Left lung (tissue), 14 donors: ENCODE measurements around the gene HAUS3. TPM values are rescaled to one million over a fixed set of nuclear protein-coding genes. Genes with fewer than 3 reads are reported as not detected.

Experiments used
- ATAC-seq: fragments of 200-7000 bp; cut with Tn5 transposase; one replicate; pipeline ENCODE4 v1.9.1; 2020; ENCODE audit warnings: moderate library complexity
- DNase-seq, 4 donors: peaks; one replicate each; pipeline ENCODE4 v3.0.0-alpha.2; 2013 to 2020
- H3K27ac ChIP-seq, 2 donors: fragments of 200-600 bp; sonication (generic) in 1 of 2; one replicate each; pipeline versions ENCODE4 v1.5.0 to v1.8.0; 2020 to 2021
- H3K27me3 ChIP-seq, 2 donors: fragments of 200-600 bp; sonication (generic) in 1 of 2; one replicate each; pipeline versions ENCODE4 v1.5.0 to v1.8.0; 2020 to 2021
- H3K36me3 ChIP-seq, 2 donors: fragments of 200-600 bp; sonication (generic) in 1 of 2; one replicate each; pipeline versions ENCODE4 v1.5.0 to v1.8.0; 2020 to 2021
- H3K4me1 ChIP-seq, 2 donors: fragments of 200-600 bp; one replicate each; pipeline ENCODE4 v1.8.0; 2021
- H3K4me3 ChIP-seq, 2 donors: fragments of 200-600 bp; sonication (generic) in 1 of 2; one replicate each; pipeline versions ENCODE4 v1.5.0 to v1.8.0; 2020 to 2021; ENCODE audit warnings: mild to moderate bottlenecking in 1 of 2
- H3K9me3 ChIP-seq, 2 donors: fragments of 200-600 bp; sonication (generic) in 1 of 2; one replicate each; pipeline versions ENCODE4 v1.5.0 to v1.8.0; 2020 to 2021
- intact Hi-C, 2 donors: fragments of 100-400 bp; cut with DNase I; formaldehyde crosslinking; loops; one replicate each; pipeline versions ENCODE4 v1.11.2 to v1.14.2; 2022
- long read RNA-seq, 12 donors: library from polyadenylated mRNA in 2 of 12; unstranded in 2 of 12; transcript quantifications; one replicate each; pipeline ENCODE4 v2.0.0 and lab custom pipeline, GENCODE V29; 2019 to 2026
- polyA plus RNA-seq, 6 donors: library from polyadenylated mRNA; unstranded; fragments of 120-200 nt; gene quantifications; one replicate each; pipeline ENCODE4 v1.2.1, GENCODE V29; 2013; ENCODE audit not compliant: insufficient read length in 6 of 6
- total RNA-seq, 2 donors: library from RNA; stranded (reverse); fragmentation: NEBNext Ultra II Directional; extraction: Animal tissue kit (Norgen Biotek cat#: 25700); gene quantifications; one replicate each; pipeline ENCODE4 v1.2.1, GENCODE V29; 2021
- TF ChIP-seq, protein P1 (sequence below), 2 donors: fragments of 200-600 bp; sonication (generic) in 1 of 2; IDR thresholded peaks; one replicate each; pipeline versions ENCODE4 v1.5.0 to v1.8.0; 2021; ENCODE audit warnings: antibody characterized with exemption in 2 of 2
- donor health status: DM: no; HTN: yes; CAD: no.
- donor health status: DM: no; HTN: no; CAD: no.

HAUS3 gene, protein sequence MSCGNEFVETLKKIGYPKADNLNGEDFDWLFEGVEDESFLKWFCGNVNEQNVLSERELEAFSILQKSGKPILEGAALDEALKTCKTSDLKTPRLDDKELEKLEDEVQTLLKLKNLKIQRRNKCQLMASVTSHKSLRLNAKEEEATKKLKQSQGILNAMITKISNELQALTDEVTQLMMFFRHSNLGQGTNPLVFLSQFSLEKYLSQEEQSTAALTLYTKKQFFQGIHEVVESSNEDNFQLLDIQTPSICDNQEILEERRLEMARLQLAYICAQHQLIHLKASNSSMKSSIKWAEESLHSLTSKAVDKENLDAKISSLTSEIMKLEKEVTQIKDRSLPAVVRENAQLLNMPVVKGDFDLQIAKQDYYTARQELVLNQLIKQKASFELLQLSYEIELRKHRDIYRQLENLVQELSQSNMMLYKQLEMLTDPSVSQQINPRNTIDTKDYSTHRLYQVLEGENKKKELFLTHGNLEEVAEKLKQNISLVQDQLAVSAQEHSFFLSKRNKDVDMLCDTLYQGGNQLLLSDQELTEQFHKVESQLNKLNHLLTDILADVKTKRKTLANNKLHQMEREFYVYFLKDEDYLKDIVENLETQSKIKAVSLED
- total RNA-seq (10 to 100 TPM in 1 of 2 donors, 1 to 10 TPM in 1; 9.7 to 13.3 TPM), polyA plus RNA-seq (10 to 100 TPM; 19.5 to 26.7 (median 24.1) TPM)
- long read RNA-seq, donor 1 = 0 reads
- long read RNA-seq, donor 2, partial matches to known transcripts = 0 of 2 reads
- long read RNA-seq, donor 2, other reads (novel, unspliced or antisense) = 0 of 2 reads
- long read RNA-seq, donor 3 = 0 reads
- long read RNA-seq, donor 4, full-length matches to known transcripts = 1 of 2 reads
- long read RNA-seq, donor 4, partial matches to known transcripts = 1 of 2 reads
- long read RNA-seq, donor 4, other reads (novel, unspliced or antisense) = 0 of 2 reads
- long read RNA-seq, donor 5 = 0 reads
- long read RNA-seq, donor 6 = 0 reads
- long read RNA-seq, donor 7, partial matches to known transcripts = 0 of 1 reads
- long read RNA-seq, donor 7, other reads (novel, unspliced or antisense) = 0 of 1 reads
- long read RNA-seq, donor 8 = 0 reads
- long read RNA-seq, donor 9 = 0 reads
- long read RNA-seq, donor 10, partial matches to known transcripts = 0 of 1 reads
- long read RNA-seq, donor 10, other reads (novel, unspliced or antisense) = 1 of 1 reads
- long read RNA-seq, donor 11, partial matches to known transcripts = 0 of 1 reads
- long read RNA-seq, donor 11, other reads (novel, unspliced or antisense) = 0 of 1 reads
- long read RNA-seq, donor 12 = 0 reads

DNA sequence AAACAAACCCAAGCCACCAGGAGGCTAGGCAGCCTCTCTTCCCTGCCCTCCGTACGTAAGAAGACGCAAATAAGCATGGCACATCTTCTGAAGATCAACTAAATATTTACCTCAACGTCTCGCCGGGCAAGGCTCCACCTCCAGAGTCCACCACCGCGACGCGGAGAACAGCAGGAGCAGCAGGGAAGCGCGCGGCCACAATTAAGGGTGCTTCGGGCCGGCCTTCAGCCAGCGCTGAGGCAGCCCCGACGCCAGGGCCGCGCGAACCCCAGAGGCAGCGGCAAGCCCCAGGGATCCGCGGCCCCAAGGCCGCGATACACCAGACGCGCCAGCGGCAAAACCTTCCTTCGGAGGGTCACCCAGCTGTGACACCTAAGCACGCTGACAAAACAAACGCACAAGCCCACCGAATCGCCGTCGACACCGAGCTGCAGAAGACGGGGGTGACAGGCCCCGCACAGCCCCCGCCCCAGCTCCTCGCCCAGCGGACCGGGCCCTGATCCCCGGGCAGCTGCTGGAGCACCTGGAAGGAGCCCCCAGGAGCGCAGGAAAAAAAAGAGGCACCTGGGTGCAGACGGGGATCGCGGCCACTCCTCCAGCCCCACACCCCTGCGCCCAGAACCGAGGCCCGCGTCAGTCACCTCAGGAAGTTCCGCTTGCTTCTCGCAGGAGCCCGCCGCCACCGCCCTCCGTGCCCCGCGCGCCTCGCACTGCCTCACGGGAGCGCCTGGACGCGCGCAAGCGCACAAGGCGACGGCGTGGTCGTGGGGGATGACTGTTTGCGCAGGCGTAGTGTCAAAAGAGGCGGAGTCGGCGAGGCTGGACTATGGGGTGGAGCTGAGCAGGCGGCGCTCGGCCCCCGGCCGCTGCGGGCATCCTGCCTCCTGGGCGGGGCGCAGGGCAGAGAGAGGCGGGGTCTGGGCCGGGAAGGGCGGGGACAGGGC, at the start of gene HAUS3, which contains the start of gene POLN:
HAUS3 (minus strand) TSS at position 712 of the 944 bp plus-strand sequence. CDS start 1,175 bp downstream, outside the sequence.
POLN (minus strand) TSS at position 712 of the 944 bp plus-strand sequence. CDS start 12,890 bp downstream, outside the sequence.
- peak within 1 kb of the TSS; percentile 67 to 79 for H3K4me3 ChIP-seq
- TF ChIP-seq, protein P1, sequence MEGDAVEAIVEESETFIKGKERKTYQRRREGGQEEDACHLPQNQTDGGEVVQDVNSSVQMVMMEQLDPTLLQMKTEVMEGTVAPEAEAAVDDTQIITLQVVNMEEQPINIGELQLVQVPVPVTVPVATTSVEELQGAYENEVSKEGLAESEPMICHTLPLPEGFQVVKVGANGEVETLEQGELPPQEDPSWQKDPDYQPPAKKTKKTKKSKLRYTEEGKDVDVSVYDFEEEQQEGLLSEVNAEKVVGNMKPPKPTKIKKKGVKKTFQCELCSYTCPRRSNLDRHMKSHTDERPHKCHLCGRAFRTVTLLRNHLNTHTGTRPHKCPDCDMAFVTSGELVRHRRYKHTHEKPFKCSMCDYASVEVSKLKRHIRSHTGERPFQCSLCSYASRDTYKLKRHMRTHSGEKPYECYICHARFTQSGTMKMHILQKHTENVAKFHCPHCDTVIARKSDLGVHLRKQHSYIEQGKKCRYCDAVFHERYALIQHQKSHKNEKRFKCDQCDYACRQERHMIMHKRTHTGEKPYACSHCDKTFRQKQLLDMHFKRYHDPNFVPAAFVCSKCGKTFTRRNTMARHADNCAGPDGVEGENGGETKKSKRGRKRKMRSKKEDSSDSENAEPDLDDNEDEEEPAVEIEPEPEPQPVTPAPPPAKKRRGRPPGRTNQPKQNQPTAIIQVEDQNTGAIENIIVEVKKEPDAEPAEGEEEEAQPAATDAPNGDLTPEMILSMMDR (IDR thresholded peaks at IDR 0.05) = no peak
- H3K27me3 ChIP-seq = no peaks in the 10 kb centered on the region
- peak; percentile 97 for ATAC-seq
- peak; percentile 96 to 100 (median 99) for DNase-seq
- peak within 1 kb of the TSS; percentile 60 to 81 for H3K27ac ChIP-seq
- peaks cover 27 to 73% of the 10 kb centered on the region in 2 donors for H3K4me1 ChIP-seq
- no peaks in the 10 kb centered on the region for H3K9me3 ChIP-seq
- peaks cover 0 to 1% of the 10 kb centered on the region in 2 donors for H3K36me3 ChIP-seq
- intact Hi-C loops = no loop called here

DNA sequence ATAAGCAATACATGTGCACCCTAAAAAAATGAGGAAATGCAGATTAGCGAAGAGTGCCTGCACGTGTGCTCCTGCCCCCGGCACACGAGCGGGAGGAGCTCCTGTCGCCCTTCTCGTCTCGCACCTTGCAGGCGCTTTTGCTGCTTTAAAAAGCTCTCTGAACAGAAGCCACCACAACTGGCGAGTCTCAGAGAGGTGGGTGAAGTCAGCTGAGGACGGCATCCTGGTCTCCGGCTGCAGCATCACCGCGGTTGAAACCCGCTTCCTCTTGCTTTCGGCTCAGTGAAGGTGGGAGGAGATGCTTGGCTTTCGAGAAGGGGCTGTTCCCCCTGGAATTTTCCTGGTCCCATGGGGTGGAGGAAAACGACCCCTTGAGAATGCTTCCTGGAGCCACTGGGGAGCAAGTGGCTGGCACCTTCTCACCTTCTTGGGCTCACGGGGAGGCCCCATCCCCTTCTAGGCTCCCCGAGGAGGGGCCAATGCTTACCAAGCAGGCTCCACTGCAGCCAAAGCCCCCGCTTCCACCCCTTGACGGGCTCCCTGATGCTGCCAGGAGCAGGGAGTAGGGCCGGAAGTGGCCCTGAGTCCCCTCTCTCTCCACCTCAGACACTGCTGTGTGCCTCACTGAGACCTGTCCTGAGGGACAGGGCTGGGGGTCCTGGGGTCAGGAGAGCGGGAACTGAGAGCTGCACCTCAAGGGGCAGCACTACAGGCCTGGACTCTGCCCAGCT, 49.2 kb upstream of the HAUS3 start:
- Histone ChIP-seq H3K9me3 (peaks cover 0 to 4% of the 10 kb centered on the region in 2 donors), H3K27ac (no peak overlapping the region)
- no peak for ATAC-seq

DNA sequence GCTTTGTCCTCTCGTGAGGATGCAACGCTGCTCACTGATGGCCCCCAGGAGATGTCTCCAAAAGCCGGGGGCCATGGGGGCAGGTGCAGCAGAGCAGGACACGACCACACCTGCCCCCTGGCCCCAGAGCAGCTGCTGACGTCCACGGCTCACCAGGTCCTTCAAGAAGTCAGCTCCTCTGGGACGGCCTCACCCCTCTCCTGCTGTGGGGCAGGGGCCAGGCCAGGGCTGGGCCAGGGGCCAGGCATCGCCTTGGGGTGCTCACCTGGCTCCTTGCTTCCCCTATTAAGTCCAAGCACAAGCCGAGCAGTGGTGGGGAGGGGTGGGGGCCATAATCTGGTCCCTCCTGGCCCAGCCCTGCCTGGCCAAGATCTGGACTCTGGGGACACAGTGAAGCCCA, 48.6 kb upstream of the HAUS3 start:
- TF ChIP-seq, protein P1 (IDR thresholded peaks at IDR 0.05) = no peak
- Histone ChIP-seq H3K27ac (no peak overlapping the region), H3K4me3 (no peak overlapping the region), H3K9me3 (peaks cover 0 to 4% of the 10 kb centered on the region in 2 donors), H3K27me3 (no peaks in the 10 kb centered on the region), H3K36me3 (peaks cover 0 to 3% of the 10 kb centered on the region in 2 donors), H3K4me1 (no peaks in the 10 kb centered on the region)
- DNase-seq = peak in 1 of 4 donors; percentile 53
- intact Hi-C loops = no loop called here
- ATAC-seq = no peak

More for the DNA sequence above, 49.2 kb upstream of the HAUS3 start:
- no peak for DNase-seq
- TF ChIP-seq, protein P1 (IDR thresholded peaks at IDR 0.05) = no peak
- no peaks in the 10 kb centered on the region for H3K27me3 ChIP-seq
- H3K4me1 ChIP-seq = no peaks in the 10 kb centered on the region
- no peak overlapping the region for H3K4me3 ChIP-seq
- peaks cover 0 to 3% of the 10 kb centered on the region in 2 donors for H3K36me3 ChIP-seq
- intact Hi-C loops = no loop called here

DNA sequence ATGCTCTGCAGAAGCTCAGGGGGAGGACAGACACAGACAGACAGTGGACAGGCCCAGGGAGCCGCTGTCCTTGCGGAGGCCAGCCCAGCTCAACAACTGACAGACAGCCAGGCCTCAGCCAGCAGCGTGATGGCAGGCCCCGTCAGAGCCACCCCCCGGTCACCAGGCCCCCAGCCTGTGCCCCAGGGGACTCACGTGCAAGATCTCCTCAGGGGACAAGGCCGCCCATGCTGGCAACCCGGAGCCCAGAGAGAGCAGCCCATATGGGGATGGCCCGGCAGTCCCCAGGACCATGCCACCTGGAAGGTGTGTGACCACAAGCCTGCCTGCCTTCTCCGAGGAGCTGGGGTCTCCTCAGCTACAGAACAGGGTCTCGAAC, 48.0 kb upstream of the HAUS3 start:
- Histone ChIP-seq H3K4me1 (no peaks in the 10 kb centered on the region), H3K9me3 (peaks cover 0 to 4% of the 10 kb centered on the region in 2 donors), H3K27ac (no peak overlapping the region), H3K4me3 (no peak overlapping the region), H3K27me3 (no peaks in the 10 kb centered on the region), H3K36me3 (peaks cover 0 to 3% of the 10 kb centered on the region in 2 donors)
- DNase-seq = peak in 1 of 4 donors; percentile 60
- no peak for ATAC-seq
- TF ChIP-seq, protein P1 (IDR thresholded peaks at IDR 0.05) = no peak
- intact Hi-C loops = no loop called here
